IgD-negative memory B cell (primary cell): ENCODE results near the gene ERG28. TPM values are rescaled to one million over a fixed set of nuclear protein-coding genes. Genes with fewer than 3 reads are reported as not detected.
"Not testable (repeated sequence)": the region's sequence is repeated elsewhere in the genome, so short reads cannot be mapped to it uniquely, and the experiment has no call there.

ENCODE experiments used
- H3K27ac Mint-ChIP-seq, 3 donors: one replicate each; pipeline ENCODE4 v1.8.0; 2020 to 2022; ENCODE audit warnings: mild to moderate bottlenecking in 3 of 3, mixed read lengths in 3 of 3, moderate library complexity in 1 of 3
- H3K27me3 Mint-ChIP-seq: one replicate; pipeline ENCODE4 v1.8.0; 2021; ENCODE audit warnings: mixed read lengths
- H3K36me3 Mint-ChIP-seq: one replicate; pipeline ENCODE4 v1.8.0; 2020; ENCODE audit warnings: mild to moderate bottlenecking, mixed read lengths
- H3K4me1 Mint-ChIP-seq, 3 donors: one replicate each; pipeline ENCODE4 v1.8.0; 2020 to 2022; ENCODE audit warnings: mixed read lengths in 3 of 3, mild to moderate bottlenecking in 1 of 3
- H3K4me3 Mint-ChIP-seq, 4 donors: one replicate each; pipeline ENCODE4 v1.8.0; 2020 to 2022; ENCODE audit warnings: mild to moderate bottlenecking in 4 of 4, mixed read lengths in 4 of 4, moderate library complexity in 3 of 4
- H3K9me3 Mint-ChIP-seq, 3 donors: one replicate each; pipeline ENCODE4 v1.8.0; 2020 to 2021; ENCODE audit warnings: mixed read lengths in 3 of 3, mild to moderate bottlenecking in 1 of 3
- polyA plus RNA-seq: library from polyadenylated mRNA; unstranded; fragments of 300-500 nt; fragmentation: Illumina TruSeq; gene quantifications from one replicate; pipeline ENCODE4 v1.2.3, GENCODE V29; 2021

The ERG28 gene
- polyA plus RNA-seq, 1 donor from 2014 or later: 25.5 TPM

DNA sequence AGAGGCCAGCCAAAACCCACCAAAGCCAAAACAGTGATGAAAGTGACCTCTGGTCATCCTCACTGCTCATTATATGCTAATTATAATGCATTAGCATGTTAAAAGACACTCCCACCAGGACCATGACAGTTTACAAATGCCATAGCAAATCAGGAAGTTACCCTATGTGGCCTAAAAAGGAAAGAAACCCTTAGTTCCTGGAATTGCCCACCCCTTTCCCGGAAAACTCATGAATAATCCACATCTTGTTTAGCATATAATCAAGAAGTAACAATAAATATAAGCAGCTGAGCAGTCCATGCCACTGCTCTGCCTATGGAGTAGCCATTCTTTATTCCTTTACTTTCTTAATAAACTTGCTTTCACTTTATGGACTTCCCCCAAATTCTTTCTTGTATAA lies 60.6 kb downstream of the ERG28 start:
- H3K27me3 Mint-ChIP-seq, H3K27ac Mint-ChIP-seq, H3K4me1 Mint-ChIP-seq, H3K9me3 Mint-ChIP-seq, H3K36me3 Mint-ChIP-seq, H3K4me3 Mint-ChIP-seq: not testable (repeated sequence)

Other genes starting within 250 kb of the ERG28 start
- gene JDP2, start 232.9 kb downstream of the ERG28 start, polyA plus RNA-seq: 14.9 TPM
- 21.9 TPM for gene BATF, start 138.4 kb downstream of the ERG28 start, polyA plus RNA-seq
- 0.29 TPM for gene FLVCR2, start 82.3 kb downstream of the ERG28 start, polyA plus RNA-seq
- gene TTLL5, start 370 bp upstream of the ERG28 start, polyA plus RNA-seq: 10.4 TPM